Testis (tissue), 2 donors: ENCODE measurements around the gene TNRC18.

Source experiments
- CTCF ChIP-seq, 3 experiments: fragments of 450-650 bp in 2 of 3; fragments of 200-600 bp in 1 of 3; sonication (generic) in 1 of 3; IDR thresholded peaks; one replicate each; pipeline ENCODE4 v1.5.1; 2016 to 2019; ENCODE audit warnings: antibody characterized with exemption in 3 of 3, mild to moderate bottlenecking in 2 of 3, moderate library complexity in 1 of 3
- POLR2A ChIP-seq: fragments of 450-650 bp; IDR thresholded peaks from one replicate; pipeline ENCODE4 v1.6.1; 2017; ENCODE audit warnings: antibody characterized with exemption, mild to moderate bottlenecking, moderate library complexity

- TF ChIP-seq CTCF (IDR thresholded peaks at IDR 0.05) (no peak), POLR2A (no peak)
These were observed 69.0 kb downstream of the TNRC18 start for GRCh38 chr7:5354460-5355232.
